ENCODE measurements around the gene CCDC120.
A peak's percentile ranks its signal among the peaks of the same experiment; 100 is the strongest.

Gene CCDC120

GRCh38 chrX:49066690-49067089 is 7.9 kb downstream of the CCDC120 start:
- peaks cover 0 to 14% of the 10 kb centered on the region in 2 donors for H3K36me3 ChIP-seq (replicated peaks in 1 of 2; ENCODE audit: control insufficient read depth in 2 of 2, insufficient read depth in 2 of 2, low read length in 2 of 2)
- H4K91ac ChIP-seq (ENCODE audit: low read depth, low read length, poor library complexity), result no peak overlapping the region
- peak overlapping the region; percentile 43 for H4K8ac ChIP-seq (ENCODE audit: low read depth, low read length)
- H2BK5ac ChIP-seq (ENCODE audit: low read length), result no peak overlapping the region
- no peak overlapping the region for H3K14ac ChIP-seq (ENCODE audit: low read length)
- no peaks in the 10 kb centered on the region for H3K4me1 ChIP-seq (ENCODE audit: control insufficient read depth in 2 of 2, insufficient read depth in 1 of 2, low read depth in 1 of 2, low read length in 2 of 2)
- H3K4me3 ChIP-seq (ENCODE audit: low read length in 2 of 2), result no peak overlapping the region
- no peak overlapping the region for H2BK120ac ChIP-seq (ENCODE audit: low read depth, low read length)
- H3K9ac ChIP-seq (ENCODE audit: low read depth, low read length, poor library complexity), result no peak overlapping the region
- no peak overlapping the region for H2AK5ac ChIP-seq (ENCODE audit: low read depth, low read length)
- H3K18ac ChIP-seq (ENCODE audit: low read length), result no peak overlapping the region
- WGBS, 2 donors (ENCODE audit: extremely low coverage in 2 of 2, insufficient read length in 2 of 2, insufficient replicate concordance in 1 of 2), result no CpG with 5 or more reads among the region's 9 CpGs
- peaks cover 2% of the 10 kb centered on the region for H3K79me1 ChIP-seq (ENCODE audit: low read depth, low read length)
- H3K23ac ChIP-seq (ENCODE audit: low read depth, low read length, poor library complexity), result no peak overlapping the region
- no peak overlapping the region for H2AFZ ChIP-seq (ENCODE audit: low read length)
- H2BK12ac ChIP-seq (ENCODE audit: low read length), result no peak overlapping the region
- no peak overlapping the region for H3K4me2 ChIP-seq (ENCODE audit: insufficient read depth, low read length, poor library complexity, severe bottlenecking)
- H3K27ac ChIP-seq (replicated peaks; ENCODE audit: low read length), result no peak overlapping the region
- H3K27me3 ChIP-seq (ENCODE audit: control insufficient read depth in 3 of 3, insufficient read depth in 3 of 3, low read depth in 1 of 3, low read length in 3 of 3), result no peaks in the 10 kb centered on the region
- no peak overlapping the region for H2BK15ac ChIP-seq (ENCODE audit: low read length)
- no peaks in the 10 kb centered on the region for H3K9me3 ChIP-seq (replicated peaks in 1 of 2; ENCODE audit: control insufficient read depth in 2 of 2, insufficient read depth in 1 of 2, low read depth in 1 of 2, low read length in 2 of 2)
- no peak overlapping the region for H3K4ac ChIP-seq (ENCODE audit: low read length)
- no peak for DNase-seq (ENCODE audit: low spot score)

DNA sequence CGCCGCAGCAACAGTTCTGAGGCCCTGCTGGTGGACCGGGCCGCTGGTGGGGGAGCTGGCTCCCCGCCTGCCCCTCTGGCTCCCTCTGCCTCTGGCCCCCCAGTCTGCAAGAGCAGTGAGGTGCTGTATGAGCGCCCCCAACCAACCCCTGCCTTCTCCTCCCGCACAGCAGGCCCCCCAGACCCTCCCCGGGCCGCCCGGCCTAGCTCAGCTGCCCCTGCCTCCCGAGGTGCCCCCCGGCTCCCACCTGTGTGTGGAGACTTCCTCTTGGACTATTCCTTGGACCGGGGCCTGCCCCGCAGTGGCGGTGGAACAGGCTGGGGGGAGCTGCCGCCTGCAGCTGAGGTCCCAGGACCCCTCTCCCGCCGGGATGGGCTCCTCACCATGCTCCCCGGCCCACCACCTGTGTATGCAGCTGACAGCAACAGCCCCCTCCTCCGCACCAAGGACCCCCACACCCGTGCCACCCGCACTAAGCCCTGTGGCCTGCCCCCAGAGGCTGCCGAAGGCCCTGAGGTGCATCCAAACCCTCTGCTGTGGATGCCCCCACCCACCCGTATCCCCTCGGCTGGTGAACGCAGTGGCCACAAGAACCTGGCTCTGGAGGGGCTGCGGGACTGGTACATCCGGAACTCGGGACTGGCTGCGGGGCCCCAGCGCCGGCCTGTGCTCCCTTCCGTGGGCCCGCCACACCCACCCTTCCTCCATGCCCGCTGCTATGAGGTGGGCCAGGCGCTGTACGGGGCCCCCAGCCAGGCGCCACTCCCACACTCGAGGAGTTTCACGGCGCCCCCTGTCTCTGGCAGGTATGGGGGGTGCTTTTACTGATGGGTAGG is 8.7 kb downstream of the CCDC120 start:
- no peak overlapping the region for H3K4me3 ChIP-seq (ENCODE audit: low read length in 2 of 2)
- no CpG with 5 or more reads among the region's 41 CpGs for WGBS, 2 donors (ENCODE audit: extremely low coverage in 2 of 2, insufficient read length in 2 of 2, insufficient replicate concordance in 1 of 2)
- no peak overlapping the region for H3K27ac ChIP-seq (replicated peaks; ENCODE audit: low read length)

GRCh38 chrX:49069038-49069437 is 10.2 kb downstream of the CCDC120 start:
- Histone ChIP-seq H2BK15ac (ENCODE audit: low read length) (no peak overlapping the region), H3K27ac (replicated peaks; ENCODE audit: low read length) (no peak overlapping the region), H3K79me1 (ENCODE audit: low read depth, low read length) (peaks cover 5% of the 10 kb centered on the region), H3K18ac (ENCODE audit: low read length) (no peak overlapping the region), H3K4me1 (ENCODE audit: control insufficient read depth in 2 of 2, insufficient read depth in 1 of 2, low read depth in 1 of 2, low read length in 2 of 2) (peaks cover 0 to 2% of the 10 kb centered on the region in 2 donors), H2AFZ (ENCODE audit: low read length) (no peak overlapping the region), H2BK5ac (ENCODE audit: low read length) (no peak overlapping the region), H3K9me3 (replicated peaks in 1 of 2; ENCODE audit: control insufficient read depth in 2 of 2, insufficient read depth in 1 of 2, low read depth in 1 of 2, low read length in 2 of 2) (no peaks in the 10 kb centered on the region), H2BK120ac (ENCODE audit: low read depth, low read length) (no peak overlapping the region), H2AK5ac (ENCODE audit: low read depth, low read length) (no peak overlapping the region), H3K9ac (ENCODE audit: low read depth, low read length, poor library complexity) (no peak overlapping the region), H3K14ac (ENCODE audit: low read length) (no peak overlapping the region), H3K36me3 (replicated peaks in 1 of 2; ENCODE audit: control insufficient read depth in 2 of 2, insufficient read depth in 2 of 2, low read length in 2 of 2) (peaks cover 0 to 18% of the 10 kb centered on the region in 2 donors), H3K4me2 (ENCODE audit: insufficient read depth, low read length, poor library complexity, severe bottlenecking) (no peak overlapping the region), H3K27me3 (ENCODE audit: control insufficient read depth in 3 of 3, insufficient read depth in 3 of 3, low read depth in 1 of 3, low read length in 3 of 3) (no peaks in the 10 kb centered on the region), H3K4me3 (ENCODE audit: low read length in 2 of 2) (no peak overlapping the region), H4K8ac (ENCODE audit: low read depth, low read length) (no peak overlapping the region), H2BK12ac (ENCODE audit: low read length) (no peak overlapping the region), H3K4ac (ENCODE audit: low read length) (no peak overlapping the region), H4K91ac (ENCODE audit: low read depth, low read length, poor library complexity) (no peak overlapping the region), H3K23ac (ENCODE audit: low read depth, low read length, poor library complexity) (no peak overlapping the region)
- DNase-seq (ENCODE audit: low spot score), result no peak
- no CpG with 5 or more reads among the region's 11 CpGs for WGBS, 2 donors (ENCODE audit: extremely low coverage in 2 of 2, insufficient read length in 2 of 2, insufficient replicate concordance in 1 of 2)

More for the DNA sequence above, 8.7 kb downstream of the CCDC120 start:
- Histone ChIP-seq H3K9me3 (replicated peaks in 1 of 2; ENCODE audit: control insufficient read depth in 2 of 2, insufficient read depth in 1 of 2, low read depth in 1 of 2, low read length in 2 of 2) (no peaks in the 10 kb centered on the region), H3K27me3 (ENCODE audit: control insufficient read depth in 3 of 3, insufficient read depth in 3 of 3, low read depth in 1 of 3, low read length in 3 of 3) (no peaks in the 10 kb centered on the region), H2BK5ac (ENCODE audit: low read length) (no peak overlapping the region), H2AK5ac (ENCODE audit: low read depth, low read length) (no peak overlapping the region), H3K4ac (ENCODE audit: low read length) (no peak overlapping the region), H2BK15ac (ENCODE audit: low read length) (no peak overlapping the region), H3K23ac (ENCODE audit: low read depth, low read length, poor library complexity) (no peak overlapping the region), H3K4me1 (ENCODE audit: control insufficient read depth in 2 of 2, insufficient read depth in 1 of 2, low read depth in 1 of 2, low read length in 2 of 2) (no peaks in the 10 kb centered on the region), H3K18ac (ENCODE audit: low read length) (no peak overlapping the region), H3K36me3 (replicated peaks in 1 of 2; ENCODE audit: control insufficient read depth in 2 of 2, insufficient read depth in 2 of 2, low read length in 2 of 2) (peaks cover 0 to 18% of the 10 kb centered on the region in 2 donors), H3K9ac (ENCODE audit: low read depth, low read length, poor library complexity) (no peak overlapping the region), H4K91ac (ENCODE audit: low read depth, low read length, poor library complexity) (no peak overlapping the region), H2AFZ (ENCODE audit: low read length) (no peak overlapping the region), H2BK120ac (ENCODE audit: low read depth, low read length) (no peak overlapping the region), H3K4me2 (ENCODE audit: insufficient read depth, low read length, poor library complexity, severe bottlenecking) (no peak overlapping the region), H4K8ac (ENCODE audit: low read depth, low read length) (no peak overlapping the region), H3K79me1 (ENCODE audit: low read depth, low read length) (peaks cover 5% of the 10 kb centered on the region), H3K14ac (ENCODE audit: low read length) (no peak overlapping the region), H2BK12ac (ENCODE audit: low read length) (no peak overlapping the region)
- DNase-seq (ENCODE audit: low spot score), result no peak

- Histone ChIP-seq H3K4me3 (ENCODE audit: low read length in 2 of 2) (no peak overlapping the region), H2AK5ac (ENCODE audit: low read depth, low read length) (no peak overlapping the region), H3K27ac (replicated peaks; ENCODE audit: low read length) (no peak overlapping the region), H2BK120ac (ENCODE audit: low read depth, low read length) (no peak overlapping the region), H3K9ac (ENCODE audit: low read depth, low read length, poor library complexity) (no peak overlapping the region), H3K4me2 (ENCODE audit: insufficient read depth, low read length, poor library complexity, severe bottlenecking) (no peak overlapping the region), H3K4ac (ENCODE audit: low read length) (no peak overlapping the region), H3K4me1 (ENCODE audit: control insufficient read depth in 2 of 2, insufficient read depth in 1 of 2, low read depth in 1 of 2, low read length in 2 of 2) (peaks cover 0 to 2% of the 10 kb centered on the region in 2 donors), H2BK12ac (ENCODE audit: low read length) (no peak overlapping the region), H2BK15ac (ENCODE audit: low read length) (no peak overlapping the region), H4K8ac (ENCODE audit: low read depth, low read length) (no peak overlapping the region), H2BK5ac (ENCODE audit: low read length) (no peak overlapping the region), H3K27me3 (ENCODE audit: control insufficient read depth in 3 of 3, insufficient read depth in 3 of 3, low read depth in 1 of 3, low read length in 3 of 3) (no peaks in the 10 kb centered on the region), H3K79me1 (ENCODE audit: low read depth, low read length) (peaks cover 3% of the 10 kb centered on the region), H3K9me3 (replicated peaks in 1 of 2; ENCODE audit: control insufficient read depth in 2 of 2, insufficient read depth in 1 of 2, low read depth in 1 of 2, low read length in 2 of 2) (no peaks in the 10 kb centered on the region), H3K23ac (ENCODE audit: low read depth, low read length, poor library complexity) (no peak overlapping the region), H2AFZ (ENCODE audit: low read length) (no peak overlapping the region), H3K14ac (ENCODE audit: low read length) (no peak overlapping the region), H3K18ac (ENCODE audit: low read length) (no peak overlapping the region), H4K91ac (ENCODE audit: low read depth, low read length, poor library complexity) (no peak overlapping the region), H3K36me3 (replicated peaks in 1 of 2; ENCODE audit: control insufficient read depth in 2 of 2, insufficient read depth in 2 of 2, low read length in 2 of 2) (peaks cover 0 to 27% of the 10 kb centered on the region in 2 donors)
- no CpG with 5 or more reads among the region's 4 CpGs for WGBS, 2 donors (ENCODE audit: extremely low coverage in 2 of 2, insufficient read length in 2 of 2, insufficient replicate concordance in 1 of 2)
- DNase-seq (ENCODE audit: low spot score), result no peak
Measured at GRCh38 chrX:49070988-49071387, 12.2 kb downstream of the CCDC120 start.
